Measurements from ENCODE around the gene PJA2.

DNA sequence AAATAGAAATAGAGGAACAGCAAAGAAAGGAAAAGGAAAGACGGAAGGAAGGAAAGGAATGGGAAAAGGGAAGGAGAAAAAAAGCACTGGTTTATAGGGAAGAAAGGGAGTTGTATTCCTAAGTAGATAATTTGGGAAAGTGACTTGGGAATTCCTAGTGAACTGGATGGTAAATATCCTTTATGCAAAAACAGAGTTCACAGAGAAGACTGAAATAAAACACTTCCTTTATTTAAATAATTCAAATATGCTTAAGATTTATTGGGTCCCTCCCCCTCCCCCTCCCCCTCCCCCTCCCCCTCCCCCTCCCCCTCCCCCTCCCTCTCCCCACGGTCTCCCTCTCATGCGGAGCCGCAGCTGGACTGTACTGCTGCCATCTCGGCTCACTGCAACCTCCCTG lies 69.4 kb downstream of the PJA2 start:
- TF ChIP-seq CTCF (IDR thresholded peaks at IDR 0.05; ENCODE audit: extremely low read depth in 1 of 2, insufficient read depth in 1 of 2, low read depth in 1 of 2, low read length in 2 of 2) (no peak), EZH2 (IDR thresholded peaks at IDR 0.05; ENCODE audit: borderline replicate concordance, low read depth, low read length, severe bottlenecking) (no peak), MAX (IDR thresholded peaks at IDR 0.05; ENCODE audit: insufficient read depth, insufficient read length) (no peak), POLR2A (IDR thresholded peaks at IDR 0.05; ENCODE audit: low read depth, low read length) (no peak)

Measured in endothelial cell of umbilical vein (primary cell).